OCI-LY7 (cell line): ENCODE measurements around the gene PPP1R3G. TPM values are rescaled to one million over a fixed set of nuclear protein-coding genes. Genes with fewer than 3 reads are reported as not detected.

ENCODE experiments used
- BruUV-seq: library from RNA; stranded (reverse); fragments of 400-500 nt; replicated peaks from 2 replicates; lab custom pipeline; 2021; lab: Mats Ljungman, UMichigan
- CTCF ChIA-PET: fragments of 300-600 bp; sonication (Branson Sonifier 250); formaldehyde crosslinking; loops from one replicate; lab custom pipeline; 2022; ENCODE audit warnings: antibody characterized with exemption; ENCODE audit not compliant: unreplicated experiment; lab: Charles Lee
- POLR2A ChIA-PET: fragments of 300-600 bp; sonication (Branson Sonifier 250); formaldehyde crosslinking; loops from one replicate; lab custom pipeline; 2022; ENCODE audit warnings: antibody characterized with exemption; lab: Charles Lee
- DNase-seq: peaks from one replicate; pipeline ENCODE4 v3.0.0-alpha.2; 2015; ENCODE audit warnings: low spot score
- H2AFZ ChIP-seq: fragments of 200-600 bp; sonication (generic), shearing (Covaris generic); 2 replicates; pipeline ENCODE4 v1.6.1; 2014; ENCODE audit warnings: mild to moderate bottlenecking, antibody characterized with exemption, low read length, moderate library complexity
- H3K27ac ChIP-seq: fragments of 200-600 bp; sonication (generic); 2 replicates; pipeline ENCODE4 v1.5.1; 2014; ENCODE audit warnings: mixed run types, low read depth, mild to moderate bottlenecking, moderate library complexity, low read length, inconsistent platforms; ENCODE audit not compliant: poor library complexity, severe bottlenecking
- H3K36me3 ChIP-seq: fragments of 200-600 bp; sonication (generic); 2 replicates; pipeline ENCODE4 v1.6.1; 2014; ENCODE audit warnings: mild to moderate bottlenecking, antibody characterized with exemption, low read length, moderate library complexity, mixed read lengths; ENCODE audit not compliant: insufficient read depth
- H3K4me1 ChIP-seq: fragments of 200-600 bp; sonication (generic); 2 replicates; pipeline ENCODE4 v1.5.1; 2014; ENCODE audit warnings: mild to moderate bottlenecking, low read length; ENCODE audit not compliant: insufficient read depth, poor library complexity, severe bottlenecking
- H3K4me2 ChIP-seq: fragments of 200-600 bp; sonication (generic); 2 replicates; pipeline ENCODE4 v1.6.1; 2014; ENCODE audit warnings: mild to moderate bottlenecking, low read length
- H3K4me3 ChIP-seq: fragments of 200-600 bp; sonication (generic); 2 replicates; pipeline ENCODE4 v1.5.1; 2014; ENCODE audit warnings: mild to moderate bottlenecking, low read depth, low read length; ENCODE audit not compliant: poor library complexity, severe bottlenecking
- H3K79me2 ChIP-seq: fragments of 200-600 bp; sonication (generic); 2 replicates; pipeline ENCODE4 v1.6.1; 2016; ENCODE audit warnings: low read depth, mild to moderate bottlenecking, low read length, moderate library complexity, mixed read lengths; ENCODE audit not compliant: insufficient read depth
- H3K9me2 ChIP-seq: fragments of 200-600 bp; sonication (generic); 2 replicates; pipeline ENCODE4 v1.6.1; 2016; ENCODE audit warnings: mild to moderate bottlenecking, low read length, mixed read lengths; ENCODE audit not compliant: insufficient read depth
- H3K9me3 ChIP-seq: fragments of 200-600 bp; sonication (generic); 2 replicates; pipeline ENCODE4 v1.6.1; 2014; ENCODE audit warnings: mild to moderate bottlenecking, mixed run types, low read length, mixed read lengths
- H4K20me1 ChIP-seq: fragments of 200-600 bp; sonication (generic); 2 replicates; pipeline ENCODE4 v1.6.1; 2014; ENCODE audit warnings: mild to moderate bottlenecking, antibody characterized with exemption, low read length, moderate library complexity, mixed read lengths; ENCODE audit not compliant: insufficient read depth
- EZH2phosphoT487 ChIP-seq: fragments of 200-600 bp; sonication (generic); IDR thresholded peaks from 2 replicates; pipeline ENCODE4 v1.6.1; 2018; ENCODE audit warnings: low read depth, borderline replicate concordance, mild to moderate bottlenecking, mixed run types, antibody characterized with exemption, low read length, moderate library complexity, mixed read lengths
- intact Hi-C: fragments of 100-400 bp; cut with micrococcal nuclease; formaldehyde crosslinking; loops from one replicate; pipeline ENCODE4 v1.10.0; 2022; ENCODE audit not compliant: unreplicated experiment
- total RNA-seq, 2 experiments: library from RNA; depleted of rRNA in 1 of 2; stranded (reverse); fragments of >200 nt in 1 of 2; shearing (Covaris generic) in 1 of 2; gene quantifications; 2 replicates each; pipeline ENCODE4 v1.2.3, GENCODE V29; 2014 to 2022
- TF ChIP-seq, protein P1 (sequence below): fragments of 200-600 bp; sonication (generic); conservative IDR thresholded peaks from 2 replicates; pipeline ENCODE4 v1.5.1; 2014; ENCODE audit warnings: mild to moderate bottlenecking, antibody characterized with exemption, low read length, moderate library complexity, mixed read lengths

Gene PPP1R3G
- total RNA-seq, 2 experiments from 2014 or later, result 0.10 to 0.13 TPM

DNA sequence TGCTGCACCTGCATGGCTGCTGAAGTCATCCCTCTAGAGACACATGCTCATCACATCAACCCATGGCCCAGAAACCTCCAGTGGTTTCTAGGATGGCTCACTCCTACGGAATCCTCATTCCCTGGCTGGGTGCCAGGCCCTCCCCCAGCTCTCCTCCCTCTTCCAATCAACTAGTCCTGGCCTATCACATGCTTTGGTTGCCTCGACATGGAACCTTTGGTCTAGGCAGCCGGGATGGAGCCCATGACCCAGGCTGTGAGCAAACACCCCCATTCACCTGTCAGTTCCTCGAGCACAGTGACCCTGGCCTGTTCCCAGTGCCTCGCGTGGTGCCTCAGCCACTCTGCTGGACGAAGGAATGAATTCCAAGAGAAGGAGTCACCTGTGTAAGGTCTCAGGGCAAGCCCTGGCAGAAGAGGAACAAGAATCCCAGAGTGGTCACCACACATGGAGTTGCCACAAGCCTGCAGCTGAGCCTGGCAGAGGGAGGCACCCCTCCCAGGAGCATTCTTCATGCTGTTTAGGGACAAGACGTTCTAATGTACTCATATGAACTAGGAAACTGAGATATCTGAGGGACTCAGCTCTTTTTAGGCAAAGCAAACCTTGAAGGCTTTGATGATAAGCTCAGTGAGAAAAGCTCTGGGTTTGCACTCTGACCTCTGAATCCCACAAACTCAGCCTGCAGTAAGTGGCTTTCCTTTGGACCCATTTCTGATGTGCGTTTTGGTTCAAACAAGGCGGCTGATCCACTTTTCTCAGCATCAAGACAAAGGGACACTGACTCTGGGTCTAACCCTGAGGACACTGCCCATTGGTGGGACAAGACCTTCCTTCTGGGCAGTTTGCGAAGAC lies 40.2 kb downstream of the PPP1R3G start:
- POLR2A ChIA-PET, result no interaction called here
- intact Hi-C loops, result no loop called here
- Histone ChIP-seq H3K27ac (no peak overlapping the region), H3K4me2 (no peak overlapping the region), H3K4me1 (no peaks in the 10 kb centered on the region), H3K36me3 (no peaks in the 10 kb centered on the region), H3K79me2 (no peaks in the 10 kb centered on the region), H3K4me3 (no peak overlapping the region), H4K20me1 (no peaks in the 10 kb centered on the region), H3K9me3 (no peaks in the 10 kb centered on the region), H3K9me2 (no peaks in the 10 kb centered on the region), H2AFZ (no peak overlapping the region)
- DNase-seq, result no peak
- no TSS peak for BruUV-seq
- no peak for TF ChIP-seq EZH2phosphoT487
- TF ChIP-seq, protein P1, sequence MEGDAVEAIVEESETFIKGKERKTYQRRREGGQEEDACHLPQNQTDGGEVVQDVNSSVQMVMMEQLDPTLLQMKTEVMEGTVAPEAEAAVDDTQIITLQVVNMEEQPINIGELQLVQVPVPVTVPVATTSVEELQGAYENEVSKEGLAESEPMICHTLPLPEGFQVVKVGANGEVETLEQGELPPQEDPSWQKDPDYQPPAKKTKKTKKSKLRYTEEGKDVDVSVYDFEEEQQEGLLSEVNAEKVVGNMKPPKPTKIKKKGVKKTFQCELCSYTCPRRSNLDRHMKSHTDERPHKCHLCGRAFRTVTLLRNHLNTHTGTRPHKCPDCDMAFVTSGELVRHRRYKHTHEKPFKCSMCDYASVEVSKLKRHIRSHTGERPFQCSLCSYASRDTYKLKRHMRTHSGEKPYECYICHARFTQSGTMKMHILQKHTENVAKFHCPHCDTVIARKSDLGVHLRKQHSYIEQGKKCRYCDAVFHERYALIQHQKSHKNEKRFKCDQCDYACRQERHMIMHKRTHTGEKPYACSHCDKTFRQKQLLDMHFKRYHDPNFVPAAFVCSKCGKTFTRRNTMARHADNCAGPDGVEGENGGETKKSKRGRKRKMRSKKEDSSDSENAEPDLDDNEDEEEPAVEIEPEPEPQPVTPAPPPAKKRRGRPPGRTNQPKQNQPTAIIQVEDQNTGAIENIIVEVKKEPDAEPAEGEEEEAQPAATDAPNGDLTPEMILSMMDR, result no peak
- CTCF ChIA-PET, result no interaction called here

DNA sequence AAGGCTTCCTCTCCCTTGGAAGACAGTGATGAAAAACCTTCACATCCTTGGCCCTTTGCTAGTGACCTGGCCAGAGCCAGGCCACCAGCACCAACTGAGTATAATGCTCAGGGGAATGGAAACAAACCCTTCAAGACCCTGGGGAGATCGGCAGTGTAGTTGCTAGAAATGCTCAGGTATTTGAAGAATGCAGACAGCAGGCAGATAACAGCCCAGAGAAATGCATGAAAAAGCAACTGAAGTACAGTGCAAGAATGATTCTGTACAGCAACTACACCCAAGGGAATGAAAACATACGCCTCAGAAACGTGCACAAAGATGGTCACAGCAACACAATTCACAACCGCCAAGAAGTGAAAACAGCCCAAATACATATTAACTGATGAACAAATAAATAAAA lies 41.1 kb downstream of the PPP1R3G start:
- TF ChIP-seq, protein P1, result no peak
- TF ChIP-seq EZH2phosphoT487, result no peak
- Histone ChIP-seq H4K20me1 (no peaks in the 10 kb centered on the region), H3K9me3 (no peaks in the 10 kb centered on the region), H3K4me1 (no peaks in the 10 kb centered on the region), H3K27ac (no peak overlapping the region), H3K79me2 (no peaks in the 10 kb centered on the region), H3K9me2 (no peaks in the 10 kb centered on the region), H3K36me3 (no peaks in the 10 kb centered on the region), H3K4me3 (no peak overlapping the region), H2AFZ (no peak overlapping the region), H3K4me2 (no peak overlapping the region)
- BruUV-seq, result no TSS peak
- CTCF ChIA-PET, result no interaction called here
- DNase-seq, result no peak
- intact Hi-C loops, result no loop called here
- POLR2A ChIA-PET, result no interaction called here

DNA sequence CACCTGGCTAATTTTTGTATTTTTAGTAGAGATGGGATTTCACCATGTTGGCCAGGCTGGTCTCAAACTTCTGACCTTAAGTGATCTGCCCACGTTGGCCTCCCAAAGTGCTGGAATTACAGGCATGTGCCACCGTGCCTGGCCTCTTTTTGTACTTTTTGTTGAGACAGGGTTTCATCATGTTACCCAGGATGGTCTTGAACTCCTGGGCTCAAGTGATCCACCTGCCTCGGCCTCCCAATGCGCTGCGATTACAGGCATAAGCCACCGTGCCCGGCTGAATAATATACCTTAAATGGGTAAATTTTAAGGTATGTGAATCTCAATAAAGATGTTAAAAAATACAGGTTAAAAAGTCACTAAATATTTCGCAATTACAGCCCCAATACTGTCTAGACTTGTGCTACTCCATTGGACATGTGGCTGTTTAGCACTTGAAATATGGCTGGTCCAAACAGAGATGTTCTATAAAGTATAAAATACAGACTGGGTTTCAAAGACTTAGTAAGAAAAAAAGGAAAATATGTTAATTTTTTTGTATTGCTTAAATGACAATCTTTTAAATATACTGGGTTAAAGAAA lies 42.1 kb downstream of the PPP1R3G start:
- no TSS peak for BruUV-seq
- DNase-seq, result no peak
- H3K4me3 ChIP-seq, result no peak overlapping the region

More for the DNA sequence above, 42.1 kb downstream of the PPP1R3G start:
- no peaks in the 10 kb centered on the region for H3K9me2 ChIP-seq
- no peak for TF ChIP-seq EZH2phosphoT487
- no peak overlapping the region for H2AFZ ChIP-seq
- no peaks in the 10 kb centered on the region; the same call in 1 of the 2 replicates for H4K20me1 ChIP-seq
- H3K9me3 ChIP-seq, result no peaks in the 10 kb centered on the region
- POLR2A ChIA-PET, result interaction anchor here (0.7 kb wide), 1 partner anchor 1128 kb away, joined by 3 read pairs; no protein-coding TSS in a partner anchor
- no peaks in the 10 kb centered on the region for H3K36me3 ChIP-seq
- intact Hi-C loops, result no loop called here
- CTCF ChIA-PET, result no interaction called here
- H3K79me2 ChIP-seq, result no peaks in the 10 kb centered on the region
- H3K4me1 ChIP-seq, result no peaks in the 10 kb centered on the region
- no peak overlapping the region for H3K4me2 ChIP-seq
- H3K27ac ChIP-seq, result no peak overlapping the region
